Common myeloid progenitor, CD34-positive (primary cell): ENCODE results near the gene SSRP1.
A peak's percentile ranks its signal among the peaks of the same experiment; 100 is the strongest.
"Not testable (repeated sequence)": the region's sequence is repeated elsewhere in the genome, so short reads cannot be mapped to it uniquely, and the experiment has no call there.

Source experiments
- CTCF ChIA-PET: fragments of 350-600 bp; sonication (Branson Sonifier 250); formaldehyde crosslinking; loops from one replicate; lab custom pipeline; 2021; ENCODE audit warnings: antibody characterized with exemption; lab: Charles Lee
- POLR2A ChIA-PET: fragments of 350-600 bp; sonication (Branson Sonifier 250); formaldehyde crosslinking; loops from one replicate; lab custom pipeline; 2021; ENCODE audit warnings: antibody characterized with exemption; lab: Charles Lee
- DNase-seq, 3 donors: peaks; one replicate each; pipeline versions ENCODE4 v3.0.0 to v3.0.0-alpha.2; 2013
- H3K27ac ChIP-seq, 2 experiments: 1 replicate in 1 of 2; 2 replicates in 1 of 2; pipeline ENCODE4 v1.7.0; 2013; ENCODE audit warnings: inconsistent platforms in 2 of 2, low read length in 2 of 2, mild to moderate bottlenecking in 2 of 2, low read depth in 1 of 2, moderate library complexity in 1 of 2; ENCODE audit not compliant: severe bottlenecking in 2 of 2, insufficient read depth in 1 of 2, poor library complexity in 1 of 2
- H3K27me3 ChIP-seq, 5 experiments: replicated peaks in 2 of 5; 1 replicate in 3 of 5; 2 replicates in 2 of 5; pipeline versions ENCODE4 v1.6.1 to v1.7.0; 2013; ENCODE audit warnings: low read length in 4 of 5, mild to moderate bottlenecking in 2 of 5, moderate library complexity in 2 of 5, inconsistent platforms in 1 of 5; ENCODE audit not compliant: insufficient read depth in 5 of 5, control insufficient read depth in 4 of 5
- H3K36me3 ChIP-seq, 4 experiments: 1 replicate in 2 of 4; 2 replicates in 2 of 4; pipeline versions ENCODE4 v1.6.1 to v1.7.0; 2013; ENCODE audit warnings: low read length in 3 of 4, control low read depth in 1 of 4, mild to moderate bottlenecking in 1 of 4; ENCODE audit not compliant: control insufficient read depth in 4 of 4, insufficient read depth in 4 of 4
- H3K4me1 ChIP-seq, 4 experiments: 1 replicate in 3 of 4; 2 replicates in 1 of 4; pipeline versions ENCODE4 v1.6.1 to v1.7.1; 2013; ENCODE audit warnings: low read length in 3 of 4, mild to moderate bottlenecking in 3 of 4, control low read depth in 1 of 4, inconsistent platforms in 1 of 4, moderate library complexity in 1 of 4; ENCODE audit not compliant: control insufficient read depth in 4 of 4, insufficient read depth in 4 of 4; ENCODE audit errors: control extremely low read depth in 1 of 4
- H3K4me3 ChIP-seq, 7 experiments: 1 replicate in 4 of 7; 2 replicates in 3 of 7; pipeline versions ENCODE4 v1.5.1 to v1.7.0; 2013; ENCODE audit warnings: mild to moderate bottlenecking in 7 of 7, low read length in 6 of 7, moderate library complexity in 6 of 7, inconsistent platforms in 2 of 7, low read depth in 2 of 7, control low read depth in 1 of 7; ENCODE audit not compliant: insufficient read depth in 4 of 7, control insufficient read depth in 1 of 7; ENCODE audit errors: extremely low read depth in 1 of 7
- H3K9me3 ChIP-seq, 5 experiments: 1 replicate in 4 of 5; 2 replicates in 1 of 5; pipeline versions ENCODE4 v1.6.1 to v1.7.1; 2013; ENCODE audit warnings: low read length in 4 of 5, mild to moderate bottlenecking in 2 of 5, inconsistent platforms in 1 of 5, low read depth in 1 of 5, moderate library complexity in 1 of 5; ENCODE audit not compliant: control insufficient read depth in 4 of 5, insufficient read depth in 2 of 5; ENCODE audit errors: control extremely low read depth in 1 of 5
- WGBS: methylation state at CpG from one replicate; pipeline ENCODE4 v1.1.5; 2013; ENCODE audit not compliant: insufficient coverage; 5-methylcytosine and 5-hydroxymethylcytosine counted together

Gene SSRP1

DNA sequence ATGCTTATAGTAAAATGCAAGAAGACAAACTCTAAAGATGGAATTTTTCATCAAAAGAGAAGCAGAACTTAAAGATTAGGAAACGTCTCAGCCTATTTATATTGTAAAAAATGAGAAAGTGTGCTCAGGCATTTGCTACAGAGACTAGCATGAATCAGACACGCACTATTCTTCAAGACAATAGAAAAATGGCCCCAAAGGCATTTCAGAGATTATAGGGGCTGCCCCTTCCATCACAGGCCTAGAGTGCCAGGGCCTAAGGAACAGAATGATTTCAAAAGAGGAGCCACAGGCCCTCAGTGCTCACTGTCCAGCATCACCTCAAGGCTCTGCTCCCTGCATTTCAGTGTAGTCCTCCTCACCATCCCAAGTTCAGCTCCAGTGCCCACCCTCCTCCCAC lies 38.5 kb downstream of the SSRP1 start:
- peaks cover 5 to 40% (median 28%) of the 10 kb centered on the region in 4 experiments for H3K36me3 ChIP-seq
- 100% methylated on average over 2 of the region's 2 CpGs for WGBS
- CTCF ChIA-PET: no interaction called here
- H3K4me1 ChIP-seq: no peaks in the 10 kb centered on the region
- POLR2A ChIA-PET: no interaction called here
- H3K27me3 ChIP-seq: no peaks in the 10 kb centered on the region
- peaks cover 3 to 30% (median 17%) of the 10 kb centered on the region in 5 experiments for H3K9me3 ChIP-seq
- no peak for DNase-seq
- H3K27ac ChIP-seq: no peak overlapping the region
- no peak overlapping the region for H3K4me3 ChIP-seq

GRCh38 chr11:57296205-57296604 lies 39.5 kb downstream of the SSRP1 start:
- CTCF ChIA-PET, H3K4me3 ChIP-seq, DNase-seq, H3K27me3 ChIP-seq, H3K27ac ChIP-seq, H3K4me1 ChIP-seq, POLR2A ChIA-PET: not testable (repeated sequence)
- peaks cover 3 to 30% (median 17%) of the 10 kb centered on the region in 5 experiments for H3K9me3 ChIP-seq
- 96% methylated on average over 3 of the region's 3 CpGs for WGBS
- peaks cover 5 to 30% (median 23%) of the 10 kb centered on the region in 4 experiments for H3K36me3 ChIP-seq

- Histone ChIP-seq H3K9me3 (peaks cover 3 to 21% (median 9%) of the 10 kb centered on the region in 5 experiments), H3K36me3 (peaks cover 3 to 13% (median 8%) of the 10 kb centered on the region in 4 experiments), H3K27me3 (no peaks in the 10 kb centered on the region), H3K4me1 (peaks cover 0 to 1% (median 0%) of the 10 kb centered on the region in 4 experiments), H3K27ac (no peak overlapping the region), H3K4me3 (no peak overlapping the region)
- no peak for DNase-seq
- ChIA-PET POLR2A (no interaction called here), CTCF (interaction anchor here (1.3 kb wide), 1 partner anchor 9 kb away, joined by 3 read pairs; no protein-coding TSS in a partner anchor)
- 100% methylated on average over 2 of the region's 2 CpGs for WGBS
Measured at GRCh38 chr11:57294225-57295131, 41.2 kb downstream of the SSRP1 start.

GRCh38 chr11:57290288-57290687 lies 45.4 kb downstream of the SSRP1 start:
- no CpG with 5 or more reads among the region's 1 CpG for WGBS
- H3K27ac ChIP-seq: no peak overlapping the region
- POLR2A ChIA-PET: no interaction called here

DNA sequence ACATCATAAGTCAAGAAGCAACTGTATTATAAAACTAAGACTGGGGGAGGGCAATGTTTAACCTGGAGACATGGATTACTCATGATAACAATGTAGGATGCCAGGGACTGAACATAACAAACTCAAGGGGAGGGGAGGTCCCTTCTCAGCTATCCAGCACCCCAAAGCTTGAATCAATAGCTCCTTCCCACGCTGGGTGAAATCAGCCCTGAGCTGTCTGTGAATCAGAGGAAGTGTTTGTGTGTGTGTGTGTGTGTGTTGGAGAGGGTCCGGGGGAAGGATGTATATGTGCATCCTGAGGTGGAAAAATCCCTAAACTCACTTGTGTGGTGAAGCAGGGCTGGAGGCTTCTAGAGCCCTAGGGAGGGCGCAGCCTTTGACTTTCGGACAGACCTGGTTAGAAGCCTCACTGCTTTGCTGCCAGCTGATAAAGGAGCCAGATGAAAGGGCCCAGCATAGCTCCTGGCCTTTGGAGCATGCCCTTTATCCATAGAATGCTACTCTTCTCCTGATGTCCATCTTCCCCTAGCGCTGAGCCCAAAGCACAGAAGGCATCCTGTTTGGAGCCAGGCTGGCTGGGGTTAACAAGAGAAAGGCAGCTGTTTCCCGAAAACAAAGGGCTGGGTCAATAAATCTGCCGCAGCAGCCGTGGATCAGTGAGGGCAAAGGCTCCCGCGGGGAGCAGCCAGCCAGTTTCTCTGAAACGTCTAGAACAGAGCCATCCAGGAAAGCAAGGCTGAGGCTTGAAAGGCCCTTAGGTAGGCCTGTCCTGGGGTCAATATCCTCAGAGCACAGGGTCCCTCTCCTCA lies 46.7 kb downstream of the SSRP1 start:
- no peak overlapping the region for H3K27ac ChIP-seq
- H3K9me3 ChIP-seq: no peaks in the 10 kb centered on the region
- no peaks in the 10 kb centered on the region for H3K36me3 ChIP-seq
- CTCF ChIA-PET: interaction anchor here (1.7 kb wide), 1 partner anchor 12 kb away, joined by 8 read pairs; no protein-coding TSS in a partner anchor
- DNase-seq: peak in 2 of 3 donors; percentile 19 to 49
- peaks cover 0 to 8% (median 5%) of the 10 kb centered on the region in 4 experiments for H3K4me1 ChIP-seq
- WGBS: 19% methylated on average over 9 of the region's 11 CpGs
- POLR2A ChIA-PET: no interaction called here
- H3K27me3 ChIP-seq: peaks cover 0 to 4% (median 0%) of the 10 kb centered on the region in 5 experiments
- no peak overlapping the region for H3K4me3 ChIP-seq

More at GRCh38 chr11:57290288-57290687, 45.4 kb downstream of the SSRP1 start:
- Histone ChIP-seq H3K4me1 (peaks cover 0 to 8% (median 5%) of the 10 kb centered on the region in 4 experiments), H3K36me3 (no peaks in the 10 kb centered on the region), H3K4me3 (no peak overlapping the region), H3K27me3 (peaks cover 0 to 4% (median 0%) of the 10 kb centered on the region in 5 experiments), H3K9me3 (no peaks in the 10 kb centered on the region)
- CTCF ChIA-PET: no interaction called here
- no peak for DNase-seq

DNA sequence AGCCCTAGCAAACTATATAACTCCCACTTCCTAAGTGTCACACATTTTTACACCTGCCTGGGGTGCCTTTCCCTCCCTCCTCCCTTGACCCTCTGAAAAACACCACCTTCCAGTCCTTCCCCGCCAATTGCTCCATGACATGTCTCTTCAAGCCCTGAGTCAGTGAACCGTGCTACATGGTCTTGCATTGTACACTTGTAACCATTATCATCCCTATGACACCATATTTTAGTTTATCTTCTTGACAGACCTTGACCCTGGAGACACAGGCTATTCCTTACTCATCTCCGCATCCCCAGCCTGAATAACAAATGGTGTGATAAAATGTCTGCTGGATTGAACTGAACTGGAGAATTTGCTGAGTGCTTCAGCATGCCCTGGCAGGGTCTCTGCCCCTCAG lies 47.8 kb downstream of the SSRP1 start:
- CTCF ChIA-PET: interaction anchor here (1.7 kb wide), 1 partner anchor 10 kb away, joined by 8 read pairs; no protein-coding TSS in a partner anchor

More for the DNA sequence above, 47.8 kb downstream of the SSRP1 start:
- H3K4me3 ChIP-seq: no peak overlapping the region
- DNase-seq: no peak
- no peaks in the 10 kb centered on the region for H3K9me3 ChIP-seq
- WGBS: 100% methylated on average over 2 of the region's 3 CpGs
- H3K27ac ChIP-seq: no peak overlapping the region
- POLR2A ChIA-PET: no interaction called here
- H3K4me1 ChIP-seq: peaks cover 0 to 8% (median 5%) of the 10 kb centered on the region in 4 experiments
- no peaks in the 10 kb centered on the region for H3K36me3 ChIP-seq
- H3K27me3 ChIP-seq: peaks cover 0 to 4% (median 0%) of the 10 kb centered on the region in 5 experiments
